ENCODE data around the gene GJB3. TPM values are rescaled to one million over a fixed set of nuclear protein-coding genes. Genes with fewer than 3 reads are reported as not detected.

The GJB3 gene
- total RNA-seq, 1 experiment from 2014 or later = 46.7 TPM

DNA sequence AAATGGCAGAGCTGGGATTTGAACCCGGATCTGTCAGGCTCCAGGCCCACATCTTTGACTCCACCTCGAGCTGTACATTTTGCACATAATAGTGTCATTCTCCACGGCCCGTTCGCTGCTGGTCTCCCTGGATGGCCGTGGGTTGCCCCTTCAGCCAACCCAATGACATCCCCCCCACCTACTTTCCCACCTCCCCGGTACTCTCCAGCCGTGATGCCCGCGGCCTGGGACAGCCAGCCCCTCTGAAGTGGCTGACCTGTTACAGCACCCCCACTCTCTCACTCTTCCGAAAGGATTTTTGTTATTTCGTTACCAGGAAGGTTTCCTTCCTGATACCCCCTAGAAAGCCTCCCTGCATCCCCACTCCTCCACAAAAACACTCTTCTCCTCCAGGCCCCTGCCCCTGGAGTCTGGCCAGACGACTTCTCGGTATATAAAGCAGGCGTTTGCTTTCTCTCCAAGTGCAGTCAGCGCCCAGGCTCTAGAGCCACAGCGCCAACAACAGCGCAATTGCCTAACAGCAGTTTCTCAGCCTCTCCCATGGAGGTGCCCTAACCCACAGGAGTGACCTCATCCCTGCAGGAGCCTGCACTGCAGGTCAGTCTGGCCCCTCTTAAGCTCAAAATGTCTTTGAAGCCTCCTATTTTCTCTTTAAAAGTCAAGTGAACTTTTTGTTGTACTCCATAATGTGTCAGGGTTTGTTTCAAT lies 40.7 kb upstream of the GJB3 start:
- ChIA-PET CTCF (no interaction called here), POLR2A (no interaction called here), RAD21 (ENCODE audit: low non-redundant PET in 1 of 2, low total read pairs in 2 of 2, uncharacterized antibody in 2 of 2, unreplicated experiment in 2 of 2) (no interaction called here)
- DNase-seq (ENCODE audit: low read depth, low spot score) (no peak), ATAC-seq (no peak)
- Histone ChIP-seq H3K4me2 (ENCODE audit: low read length) (no peak overlapping the region), H3K9ac (ENCODE audit: low read length) (no peak overlapping the region), H4K20me1 (ENCODE audit: insufficient read depth) (no peaks in the 10 kb centered on the region), H3K27ac (ENCODE audit: low read depth, low read length) (no peak overlapping the region), H3K79me2 (ENCODE audit: insufficient read depth, low read length) (no peaks in the 10 kb centered on the region), H3K4me3 (replicated peaks in 1 of 2; ENCODE audit: low read depth in 1 of 2, low read length in 2 of 2) (no peak overlapping the region), H3K27me3 (ENCODE audit: insufficient read depth, low read length) (no peaks in the 10 kb centered on the region), H3K9me2 (ENCODE audit: insufficient read depth) (no peaks in the 10 kb centered on the region), H2AFZ (ENCODE audit: low read depth, low read length, poor library complexity, severe bottlenecking) (no peak overlapping the region), H3K36me3 (ENCODE audit: control insufficient read depth in 1 of 2, insufficient read depth in 2 of 2, low read length in 2 of 2) (no peaks in the 10 kb centered on the region), H3K4me1 (ENCODE audit: control insufficient read depth in 1 of 2, insufficient read depth in 2 of 2, low read length in 2 of 2) (peaks cover 3 to 22% of the 10 kb centered on the region in 2 experiments; a peak in 3 of 4 replicates), H3K9me3 (ENCODE audit: control insufficient read depth in 1 of 2, insufficient read depth in 1 of 2, low read depth in 1 of 2, low read length in 2 of 2) (no peaks in the 10 kb centered on the region)
- no TSS peak for BruUV-seq (replicated peaks)
- intact Hi-C loops (cut with micrococcal nuclease) = loop anchor here (5.0 to 10.0 kb wide), 3 partner anchors 58 to 1108 kb away; no protein-coding TSS in a partner anchor
- no peak for TF ChIP-seq EZH2phosphoT487 (IDR thresholded peaks at IDR 0.05; ENCODE audit: borderline replicate concordance)
- TF ChIP-seq EZH2 (IDR thresholded peaks at IDR 0.05) = no peak
- TF ChIP-seq ZNF274 (IDR thresholded peaks at IDR 0.05; ENCODE audit: low read depth, low read length) = no peak
- TF ChIP-seq, protein P1, sequence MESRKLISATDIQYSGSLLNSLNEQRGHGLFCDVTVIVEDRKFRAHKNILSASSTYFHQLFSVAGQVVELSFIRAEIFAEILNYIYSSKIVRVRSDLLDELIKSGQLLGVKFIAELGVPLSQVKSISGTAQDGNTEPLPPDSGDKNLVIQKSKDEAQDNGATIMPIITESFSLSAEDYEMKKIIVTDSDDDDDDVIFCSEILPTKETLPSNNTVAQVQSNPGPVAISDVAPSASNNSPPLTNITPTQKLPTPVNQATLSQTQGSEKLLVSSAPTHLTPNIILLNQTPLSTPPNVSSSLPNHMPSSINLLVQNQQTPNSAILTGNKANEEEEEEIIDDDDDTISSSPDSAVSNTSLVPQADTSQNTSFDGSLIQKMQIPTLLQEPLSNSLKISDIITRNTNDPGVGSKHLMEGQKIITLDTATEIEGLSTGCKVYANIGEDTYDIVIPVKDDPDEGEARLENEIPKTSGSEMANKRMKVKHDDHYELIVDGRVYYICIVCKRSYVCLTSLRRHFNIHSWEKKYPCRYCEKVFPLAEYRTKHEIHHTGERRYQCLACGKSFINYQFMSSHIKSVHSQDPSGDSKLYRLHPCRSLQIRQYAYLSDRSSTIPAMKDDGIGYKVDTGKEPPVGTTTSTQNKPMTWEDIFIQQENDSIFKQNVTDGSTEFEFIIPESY (IDR thresholded peaks at IDR 0.05; ENCODE audit: extremely low read depth, insufficient replicate concordance, low read length) = no peak
- TF ChIP-seq JUND (IDR thresholded peaks at IDR 0.05) = no peak
- TF ChIP-seq, protein P2, sequence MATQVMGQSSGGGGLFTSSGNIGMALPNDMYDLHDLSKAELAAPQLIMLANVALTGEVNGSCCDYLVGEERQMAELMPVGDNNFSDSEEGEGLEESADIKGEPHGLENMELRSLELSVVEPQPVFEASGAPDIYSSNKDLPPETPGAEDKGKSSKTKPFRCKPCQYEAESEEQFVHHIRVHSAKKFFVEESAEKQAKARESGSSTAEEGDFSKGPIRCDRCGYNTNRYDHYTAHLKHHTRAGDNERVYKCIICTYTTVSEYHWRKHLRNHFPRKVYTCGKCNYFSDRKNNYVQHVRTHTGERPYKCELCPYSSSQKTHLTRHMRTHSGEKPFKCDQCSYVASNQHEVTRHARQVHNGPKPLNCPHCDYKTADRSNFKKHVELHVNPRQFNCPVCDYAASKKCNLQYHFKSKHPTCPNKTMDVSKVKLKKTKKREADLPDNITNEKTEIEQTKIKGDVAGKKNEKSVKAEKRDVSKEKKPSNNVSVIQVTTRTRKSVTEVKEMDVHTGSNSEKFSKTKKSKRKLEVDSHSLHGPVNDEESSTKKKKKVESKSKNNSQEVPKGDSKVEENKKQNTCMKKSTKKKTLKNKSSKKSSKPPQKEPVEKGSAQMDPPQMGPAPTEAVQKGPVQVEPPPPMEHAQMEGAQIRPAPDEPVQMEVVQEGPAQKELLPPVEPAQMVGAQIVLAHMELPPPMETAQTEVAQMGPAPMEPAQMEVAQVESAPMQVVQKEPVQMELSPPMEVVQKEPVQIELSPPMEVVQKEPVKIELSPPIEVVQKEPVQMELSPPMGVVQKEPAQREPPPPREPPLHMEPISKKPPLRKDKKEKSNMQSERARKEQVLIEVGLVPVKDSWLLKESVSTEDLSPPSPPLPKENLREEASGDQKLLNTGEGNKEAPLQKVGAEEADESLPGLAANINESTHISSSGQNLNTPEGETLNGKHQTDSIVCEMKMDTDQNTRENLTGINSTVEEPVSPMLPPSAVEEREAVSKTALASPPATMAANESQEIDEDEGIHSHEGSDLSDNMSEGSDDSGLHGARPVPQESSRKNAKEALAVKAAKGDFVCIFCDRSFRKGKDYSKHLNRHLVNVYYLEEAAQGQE (IDR thresholded peaks at IDR 0.05; ENCODE audit: low read depth) = no peak
- TF ChIP-seq, protein P3, sequence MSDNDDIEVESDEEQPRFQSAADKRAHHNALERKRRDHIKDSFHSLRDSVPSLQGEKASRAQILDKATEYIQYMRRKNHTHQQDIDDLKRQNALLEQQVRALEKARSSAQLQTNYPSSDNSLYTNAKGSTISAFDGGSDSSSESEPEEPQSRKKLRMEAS (IDR thresholded peaks at IDR 0.05) = no peak
- TF ChIP-seq EGR1 (IDR thresholded peaks at IDR 0.05; ENCODE audit: low read depth) = no peak
- TF ChIP-seq SRF (IDR thresholded peaks at IDR 0.05; ENCODE audit: low read depth) = no peak
- TF ChIP-seq, protein P4, sequence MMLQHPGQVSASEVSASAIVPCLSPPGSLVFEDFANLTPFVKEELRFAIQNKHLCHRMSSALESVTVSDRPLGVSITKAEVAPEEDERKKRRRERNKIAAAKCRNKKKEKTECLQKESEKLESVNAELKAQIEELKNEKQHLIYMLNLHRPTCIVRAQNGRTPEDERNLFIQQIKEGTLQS (IDR thresholded peaks at IDR 0.05) = no peak
- no peak for TF ChIP-seq YY1 (IDR thresholded peaks at IDR 0.05; ENCODE audit: extremely low read depth, insufficient replicate concordance, low read depth, low read length)
- TF ChIP-seq ZFX (IDR thresholded peaks at IDR 0.05) = no peak
- TF ChIP-seq, protein P5, sequence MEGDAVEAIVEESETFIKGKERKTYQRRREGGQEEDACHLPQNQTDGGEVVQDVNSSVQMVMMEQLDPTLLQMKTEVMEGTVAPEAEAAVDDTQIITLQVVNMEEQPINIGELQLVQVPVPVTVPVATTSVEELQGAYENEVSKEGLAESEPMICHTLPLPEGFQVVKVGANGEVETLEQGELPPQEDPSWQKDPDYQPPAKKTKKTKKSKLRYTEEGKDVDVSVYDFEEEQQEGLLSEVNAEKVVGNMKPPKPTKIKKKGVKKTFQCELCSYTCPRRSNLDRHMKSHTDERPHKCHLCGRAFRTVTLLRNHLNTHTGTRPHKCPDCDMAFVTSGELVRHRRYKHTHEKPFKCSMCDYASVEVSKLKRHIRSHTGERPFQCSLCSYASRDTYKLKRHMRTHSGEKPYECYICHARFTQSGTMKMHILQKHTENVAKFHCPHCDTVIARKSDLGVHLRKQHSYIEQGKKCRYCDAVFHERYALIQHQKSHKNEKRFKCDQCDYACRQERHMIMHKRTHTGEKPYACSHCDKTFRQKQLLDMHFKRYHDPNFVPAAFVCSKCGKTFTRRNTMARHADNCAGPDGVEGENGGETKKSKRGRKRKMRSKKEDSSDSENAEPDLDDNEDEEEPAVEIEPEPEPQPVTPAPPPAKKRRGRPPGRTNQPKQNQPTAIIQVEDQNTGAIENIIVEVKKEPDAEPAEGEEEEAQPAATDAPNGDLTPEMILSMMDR (IDR thresholded peaks at IDR 0.05 in 2 of 3, conservative IDR thresholded peaks at IDR 0.05 in 1 of 3; ENCODE audit: borderline replicate concordance in 1 of 3, insufficient read depth in 1 of 3, low read depth in 2 of 3, low read length in 2 of 3) = no peak
- no peak for TF ChIP-seq SIN3A (IDR thresholded peaks at IDR 0.05; ENCODE audit: low read depth)
- no peak for TF ChIP-seq TCF7L2 (IDR thresholded peaks at IDR 0.05; ENCODE audit: borderline replicate concordance, extremely low read depth, insufficient read depth, insufficient read length)
- TF ChIP-seq CBX3 (IDR thresholded peaks at IDR 0.05; ENCODE audit: low read depth) = no peak
- TF ChIP-seq ELF1 (IDR thresholded peaks at IDR 0.05; ENCODE audit: borderline replicate concordance, low read depth) = no peak
- no peak for TF ChIP-seq CEBPB (IDR thresholded peaks at IDR 0.05; ENCODE audit: low read depth)
- no peak for TF ChIP-seq FOSL1 (IDR thresholded peaks at IDR 0.05; ENCODE audit: low read depth)

Data from HCT116 (cell line).